OCI-LY7 (cell line): ENCODE results near the gene C6orf132.

Experiments
- CTCF ChIP-seq: fragments of 200-600 bp; sonication (generic); conservative IDR thresholded peaks from 2 replicates; pipeline ENCODE4 v1.5.1; 2014; ENCODE audit warnings: mild to moderate bottlenecking, antibody characterized with exemption, low read length, moderate library complexity, mixed read lengths
- EZH2phosphoT487 ChIP-seq: fragments of 200-600 bp; sonication (generic); IDR thresholded peaks from 2 replicates; pipeline ENCODE4 v1.6.1; 2018; ENCODE audit warnings: low read depth, borderline replicate concordance, mild to moderate bottlenecking, mixed run types, antibody characterized with exemption, low read length, moderate library complexity, mixed read lengths

GRCh38 chr6:42101186-42101657, 41.2 kb downstream of the C6orf132 start:
- TF ChIP-seq CTCF (no peak), EZH2phosphoT487 (no peak)
